ENCODE results near the gene EPHA4. TPM values are rescaled to one million over a fixed set of nuclear protein-coding genes. Genes with fewer than 3 reads are reported as not detected.

Gene EPHA4
- total and polyA plus RNA-seq, 12 donors, result 3.4 to 51.3 (median 18.6) TPM

DNA sequence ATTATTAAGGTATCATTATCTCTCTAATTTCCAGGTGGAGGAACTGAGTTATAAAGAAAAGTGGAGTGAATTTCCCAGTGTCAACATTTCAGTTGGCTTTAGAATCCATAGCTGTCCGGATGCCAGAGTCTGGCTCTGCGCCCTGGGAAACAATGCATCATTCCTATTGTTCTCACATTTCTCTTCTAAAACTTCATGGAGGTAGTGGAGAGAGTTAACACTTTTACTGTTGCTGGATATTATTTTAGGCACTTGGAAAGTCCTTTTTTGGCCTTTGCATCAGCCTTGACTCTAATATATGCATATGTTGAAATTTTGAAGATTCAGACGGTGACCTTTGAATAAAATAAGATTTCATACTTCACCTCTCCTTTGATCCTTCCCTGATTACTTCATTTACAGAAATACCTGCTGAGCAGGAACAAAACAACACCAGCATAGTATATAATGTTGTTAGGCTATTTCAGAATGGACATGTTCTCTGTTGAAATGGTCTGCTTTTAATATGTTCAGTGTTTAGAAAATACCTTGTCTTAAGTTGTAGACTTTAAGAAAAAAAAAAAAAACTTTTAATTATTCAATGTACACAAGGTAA lies 148.8 kb downstream of the EPHA4 start:
- DNase-seq (peak; percentile 20 to 62), ATAC-seq (peak in 5 of 8 donors; percentile 33 to 89 (median 72))
- peaks cover 0 to 62% (median 0%) of the 10 kb centered on the region in 9 donors for H3K36me3 ChIP-seq
- TF ChIP-seq, protein P1, sequence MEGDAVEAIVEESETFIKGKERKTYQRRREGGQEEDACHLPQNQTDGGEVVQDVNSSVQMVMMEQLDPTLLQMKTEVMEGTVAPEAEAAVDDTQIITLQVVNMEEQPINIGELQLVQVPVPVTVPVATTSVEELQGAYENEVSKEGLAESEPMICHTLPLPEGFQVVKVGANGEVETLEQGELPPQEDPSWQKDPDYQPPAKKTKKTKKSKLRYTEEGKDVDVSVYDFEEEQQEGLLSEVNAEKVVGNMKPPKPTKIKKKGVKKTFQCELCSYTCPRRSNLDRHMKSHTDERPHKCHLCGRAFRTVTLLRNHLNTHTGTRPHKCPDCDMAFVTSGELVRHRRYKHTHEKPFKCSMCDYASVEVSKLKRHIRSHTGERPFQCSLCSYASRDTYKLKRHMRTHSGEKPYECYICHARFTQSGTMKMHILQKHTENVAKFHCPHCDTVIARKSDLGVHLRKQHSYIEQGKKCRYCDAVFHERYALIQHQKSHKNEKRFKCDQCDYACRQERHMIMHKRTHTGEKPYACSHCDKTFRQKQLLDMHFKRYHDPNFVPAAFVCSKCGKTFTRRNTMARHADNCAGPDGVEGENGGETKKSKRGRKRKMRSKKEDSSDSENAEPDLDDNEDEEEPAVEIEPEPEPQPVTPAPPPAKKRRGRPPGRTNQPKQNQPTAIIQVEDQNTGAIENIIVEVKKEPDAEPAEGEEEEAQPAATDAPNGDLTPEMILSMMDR (IDR thresholded peaks at IDR 0.05), result no peak
- peak overlapping the region in 6 of 10 donors; percentile 2 to 56 (median 30) for H3K27ac ChIP-seq
- H3K4me1 ChIP-seq, result peaks cover 0 to 29% (median 5%) of the 10 kb centered on the region in 9 donors
- intact Hi-C loops (cut with DNase I), result loop anchor here in 3 of 10 donors (5.0 to 10.0 kb wide), 6 partner anchors 94 to 739 kb away; partner anchors contain the start of gene EPHA4 (in 1 of the 3)
- H3K9me3 ChIP-seq, result no peaks in the 10 kb centered on the region
- no peaks in the 10 kb centered on the region for H3K27me3 ChIP-seq
- no peak overlapping the region for H3K4me3 ChIP-seq
- 65 to 75% methylated on average over 3 of the region's 3 CpGs for WGBS, 2 donors

DNA sequence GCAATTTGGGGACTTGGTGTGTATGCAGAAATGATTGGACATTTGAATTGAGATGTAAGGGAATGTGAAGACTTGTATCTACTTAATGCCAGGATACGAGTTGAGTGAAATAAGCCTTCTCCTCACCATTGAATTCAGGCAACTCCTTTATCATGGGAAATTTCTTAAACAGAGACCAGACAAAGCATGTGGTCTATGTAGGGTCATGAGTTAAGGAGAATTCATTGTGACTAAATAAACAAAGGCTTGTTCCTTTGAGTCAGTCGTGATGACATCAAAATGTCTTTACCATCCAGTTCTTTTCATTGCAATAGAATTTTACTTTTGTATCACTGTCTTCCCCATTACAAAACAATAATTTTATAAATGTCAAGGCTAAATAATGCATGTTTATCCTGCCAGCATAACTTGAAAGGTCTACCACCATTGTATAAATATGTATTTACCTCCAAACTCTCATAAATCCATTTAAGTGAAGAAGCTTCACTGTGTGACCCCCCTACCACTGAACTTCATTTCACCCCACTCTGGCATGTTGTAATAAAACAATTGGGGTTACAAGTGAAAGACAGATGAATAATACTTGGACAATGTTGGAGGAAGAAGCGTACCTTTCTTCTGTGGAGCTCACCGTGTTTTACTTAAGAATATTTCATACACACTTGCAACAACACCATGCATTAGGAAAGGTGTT lies 149.4 kb downstream of the EPHA4 start:
- DNase-seq (no peak), ATAC-seq (peak in 4 of 8 donors; percentile 18 to 55 (median 31))
- H3K9me3 ChIP-seq, result no peaks in the 10 kb centered on the region
- peak overlapping the region in 3 of 10 donors; percentile 2 to 28 (median 6) for H3K27ac ChIP-seq
- no peaks in the 10 kb centered on the region for H3K27me3 ChIP-seq
- H3K4me1 ChIP-seq, result peaks cover 0 to 29% (median 5%) of the 10 kb centered on the region in 9 donors
- peaks cover 0 to 60% (median 0%) of the 10 kb centered on the region in 9 donors for H3K36me3 ChIP-seq
- intact Hi-C loops (cut with DNase I), result loop anchor here in 3 of 10 donors (5.0 to 10.0 kb wide), 6 partner anchors 95 to 738 kb away; partner anchors contain the start of gene EPHA4 (in 1 of the 3)
- WGBS, 2 donors, result 75 to 81% methylated on average over 4 of the region's 4 CpGs
- no peak overlapping the region for H3K4me3 ChIP-seq
- TF ChIP-seq, protein P1 (IDR thresholded peaks at IDR 0.05), result no peak

DNA sequence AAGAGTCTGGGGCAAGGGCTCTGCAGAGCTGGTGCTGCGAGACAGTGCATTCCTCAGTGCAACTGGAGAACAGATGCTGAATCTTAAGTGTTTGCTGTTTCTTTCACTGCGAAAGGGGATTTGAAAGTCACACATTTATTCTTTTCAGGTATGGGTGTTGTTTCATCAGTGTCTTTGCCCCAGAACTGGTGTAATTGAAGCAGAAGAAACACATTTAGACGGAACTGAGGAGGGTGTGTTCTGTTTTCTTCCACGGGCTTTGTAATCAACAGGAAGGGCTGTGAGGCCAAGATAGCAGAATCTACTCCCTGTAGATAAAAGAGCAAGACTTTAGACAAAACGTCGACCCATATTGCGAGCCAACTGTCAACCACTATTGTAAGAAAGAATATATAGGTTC lies 151.9 kb downstream of the EPHA4 start:
- Histone ChIP-seq H3K4me1 (peaks cover 0 to 29% (median 5%) of the 10 kb centered on the region in 9 donors), H3K27ac (no peak overlapping the region), H3K27me3 (no peaks in the 10 kb centered on the region), H3K4me3 (no peak overlapping the region), H3K9me3 (no peaks in the 10 kb centered on the region), H3K36me3 (peaks cover 0 to 41% (median 0%) of the 10 kb centered on the region in 9 donors)
- peak in 6 of 8 donors; percentile 41 to 63 (median 52) for ATAC-seq
- WGBS, 2 donors, result 46 to 47% methylated on average over 7 of the region's 7 CpGs
- intact Hi-C loops (cut with DNase I), result loop anchor here in 3 of 10 donors (5.0 to 10.0 kb wide), 6 partner anchors 97 to 735 kb away; partner anchors contain the start of gene EPHA4 (in 1 of the 3)
- peak in 1 of 2 donors; percentile 20 for DNase-seq
- TF ChIP-seq, protein P1 (IDR thresholded peaks at IDR 0.05), result no peak

DNA sequence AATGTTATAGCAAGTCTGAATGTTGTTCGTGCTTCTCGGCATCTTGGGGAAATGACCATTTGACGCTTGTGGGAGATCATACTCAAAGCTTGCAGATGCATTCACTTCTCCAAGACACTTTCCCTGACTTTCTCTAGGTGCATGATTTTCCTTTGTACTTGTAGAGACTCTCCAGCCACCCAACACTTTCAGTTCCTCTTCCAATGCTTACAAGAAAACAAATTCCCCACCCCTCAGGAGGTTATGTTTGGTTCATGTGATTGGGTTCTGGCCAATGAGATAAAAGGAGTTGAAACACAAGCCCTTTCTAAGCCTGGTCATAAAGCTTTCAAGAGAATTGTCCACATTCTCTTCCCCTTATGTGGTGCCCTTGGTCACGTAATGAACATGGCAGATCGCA lies 156.3 kb downstream of the EPHA4 start:
- intact Hi-C loops (cut with DNase I), result no loop called here
- WGBS, 2 donors, result 93 to 99% methylated on average over 5 of the region's 5 CpGs
- DNase-seq (no peak), ATAC-seq (no peak)
- Histone ChIP-seq H3K4me1 (peaks cover 0 to 7% (median 0%) of the 10 kb centered on the region in 9 donors), H3K27me3 (no peaks in the 10 kb centered on the region), H3K36me3 (peaks cover 0 to 29% (median 0%) of the 10 kb centered on the region in 9 donors), H3K9me3 (no peaks in the 10 kb centered on the region), H3K4me3 (no peak overlapping the region), H3K27ac (no peak overlapping the region)
- TF ChIP-seq, protein P1 (IDR thresholded peaks at IDR 0.05), result no peak
